ENCODE results near the gene TUBG1. TPM values are rescaled to one million over a fixed set of nuclear protein-coding genes. Genes with fewer than 3 reads are reported as not detected.

Gene TUBG1
- total and polyA plus RNA-seq, 2 of the 8 experiments (the other 6 are each of a cell fraction or from before 2014, with no cell fraction given) = 109 to 208 TPM

DNA sequence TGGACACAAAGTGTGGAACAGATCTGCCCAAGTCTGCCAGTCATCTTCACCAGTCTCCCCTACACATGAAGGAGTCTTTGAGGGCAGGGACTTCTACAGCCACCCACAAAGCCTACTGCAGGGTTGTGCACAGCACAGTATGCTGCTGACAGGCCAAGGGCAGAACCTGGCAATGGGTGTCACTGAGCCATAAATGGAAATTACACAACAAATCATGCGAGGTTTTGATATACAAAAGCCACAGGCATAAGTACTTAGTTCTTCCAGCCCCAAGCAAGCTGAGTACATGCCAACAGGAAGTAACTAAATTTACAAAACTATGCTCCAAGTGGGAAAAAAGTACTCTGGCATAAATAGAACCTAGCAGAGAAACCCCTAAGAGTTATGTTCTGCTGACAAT, 24.1 kb upstream of the TUBG1 start:
- Histone ChIP-seq H4K8ac (ENCODE audit: extremely low read depth, insufficient read depth, low read length) (no peak overlapping the region), H3K4ac (replicated peaks; ENCODE audit: insufficient read length, low read depth, low read length) (no peak overlapping the region), H3K23ac (ENCODE audit: insufficient read length) (no peak overlapping the region), H3K56ac (replicated peaks; ENCODE audit: insufficient read length, low read depth, low read length) (no peak overlapping the region), H3K4me2 (ENCODE audit: insufficient read depth in 1 of 2, low read depth in 2 of 2, low read length in 2 of 2) (no peak overlapping the region), H2BK15ac (ENCODE audit: low read length) (no peak overlapping the region), H3K23me2 (ENCODE audit: low read depth, low read length) (no peaks in the 10 kb centered on the region), H3K14ac (ENCODE audit: insufficient read length) (no peak overlapping the region), H3K4me1 (replicated peaks in 1 of 4; ENCODE audit: control insufficient read depth in 3 of 4, insufficient read depth in 4 of 4, low read length in 3 of 4) (no peaks in the 10 kb centered on the region), H3K27me3 (replicated peaks in 1 of 4; ENCODE audit: control insufficient read depth in 3 of 4, extremely low read depth in 1 of 4, insufficient read depth in 3 of 4, low read length in 3 of 4) (no peaks in the 10 kb centered on the region), H4K20me1 (replicated peaks in 1 of 2; ENCODE audit: control insufficient read depth in 1 of 2, insufficient read depth in 2 of 2, low read length in 2 of 2) (peaks cover 0 to 2% of the 10 kb centered on the region in 2 experiments), H3K79me2 (ENCODE audit: control insufficient read depth in 1 of 2, insufficient read depth in 2 of 2, low read length in 2 of 2) (no peaks in the 10 kb centered on the region), H3K79me1 (ENCODE audit: low read depth, low read length) (no peaks in the 10 kb centered on the region), H4K91ac (replicated peaks; ENCODE audit: insufficient read length, low read length) (no peak overlapping the region), H2BK20ac (ENCODE audit: low read length) (no peak overlapping the region), H3K4me3 (ENCODE audit: extremely low read depth in 1 of 4, insufficient read depth in 2 of 4, low read depth in 3 of 4, low read length in 4 of 4) (no peak overlapping the region), H2BK12ac (ENCODE audit: low read depth, low read length) (no peak overlapping the region), H2AFZ (ENCODE audit: low read length) (no peak overlapping the region), H2BK5ac (ENCODE audit: low read depth, low read length) (no peak overlapping the region), H2AK5ac (ENCODE audit: low read depth, low read length) (no peak overlapping the region), H2BK120ac (replicated peaks; ENCODE audit: low read depth, low read length) (no peak overlapping the region), H3K27ac (ENCODE audit: low read depth, low read length) (no peak overlapping the region), H3K9me3 (ENCODE audit: insufficient read depth in 2 of 2, low read depth in 1 of 2, low read length in 1 of 2) (no peaks in the 10 kb centered on the region), H3K9ac (replicated peaks in 1 of 4; ENCODE audit: extremely low read depth in 1 of 4, low read depth in 3 of 4, low read length in 3 of 4) (no peak overlapping the region), H3K36me3 (ENCODE audit: control insufficient read depth in 2 of 4, insufficient read depth in 4 of 4, low read length in 3 of 4) (peaks cover 14 to 55% (median 33%) of the 10 kb centered on the region in 4 experiments), H3K18ac (ENCODE audit: extremely low read depth, low read length) (no peak overlapping the region), H4K5ac (ENCODE audit: insufficient read length, low read depth, low read length) (no peak overlapping the region)
- FAIRE-seq = no peak
- ChIA-PET POLR2A (ENCODE audit: partially characterized antibody) (interaction anchor here (1.4 kb wide), 1 partner anchor 12 kb away, joined by 3 read pairs; no protein-coding TSS in a partner anchor), CTCF (ENCODE audit: partially characterized antibody) (interaction anchor here (1.4 to 1.5 kb wide), 2 partner anchors 23 to 35 kb away, joined by 3 to 4 read pairs; partner anchors contain the start of gene RETREG3)
- no peak for DNase-seq (ENCODE audit: low read depth in 1 of 2, low spot score in 2 of 2)
- WGBS, 2 experiments (ENCODE audit: extremely low coverage in 1 of 2, insufficient coverage in 1 of 2, insufficient read length in 1 of 2, insufficient replicate concordance in 2 of 2, low coverage in 1 of 2, low lambda C conversion rate in 2 of 2, missing lambda C conversion rate in 1 of 2) = 100% methylated on average over 1 of the region's 1 CpG; no CpG with 5 or more reads in 1 of the 2 experiments
- TF ChIP-seq GABPA (IDR thresholded peaks at IDR 0.05; ENCODE audit: borderline replicate concordance, insufficient read depth, low read length) = no peak
- no peak for TF ChIP-seq JUND (IDR thresholded peaks at IDR 0.05; ENCODE audit: low read length)
- no peak for TF ChIP-seq NRF1 (IDR thresholded peaks at IDR 0.05; ENCODE audit: low read depth, low read length)
- no peak for TF ChIP-seq FOSL1 (IDR thresholded peaks at IDR 0.05; ENCODE audit: insufficient read depth, low read depth, low read length)
- TF ChIP-seq EP300 (IDR thresholded peaks at IDR 0.05; ENCODE audit: borderline replicate concordance in 1 of 2, low read depth in 2 of 2, low read length in 2 of 2) = no peak
- TF ChIP-seq CHD2 (IDR thresholded peaks at IDR 0.05; ENCODE audit: low read length) = no peak
- TF ChIP-seq KDM1A (IDR thresholded peaks at IDR 0.05; ENCODE audit: borderline replicate concordance, low read length) = no peak
- TF ChIP-seq HDAC2 (IDR thresholded peaks at IDR 0.05; ENCODE audit: borderline replicate concordance in 1 of 2, low read depth in 2 of 2, low read length in 2 of 2) = no peak
- TF ChIP-seq TCF12 (IDR thresholded peaks at IDR 0.05; ENCODE audit: low read depth, low read length) = no peak

Data from H1 (cell line).